ENCODE data around the gene USP33.
"Not testable (repeated sequence)": the region's sequence is repeated elsewhere in the genome, so short reads cannot be mapped to it uniquely, and the experiment has no call there.

USP33 gene

GRCh38 chr1:77678660-77679610 lies 80.7 kb downstream of the USP33 start:
- peaks cover 48% of the 10 kb centered on the region for H4K20me1 ChIP-seq (ENCODE audit: low read depth, low read length)

GRCh38 chr1:77674807-77675206 lies 84.8 kb downstream of the USP33 start:
- Histone ChIP-seq H4K20me1 (ENCODE audit: low read depth, low read length) (peaks cover 40% of the 10 kb centered on the region), H3F3A (ENCODE audit: insufficient read depth) (peaks cover 15% of the 10 kb centered on the region; the same call in 1 of the 2 replicates), H3K79me2 (ENCODE audit: insufficient read depth, low read length) (peaks cover 100% of the 10 kb centered on the region)
- not testable (repeated sequence) for H3K27me3 ChIP-seq (ENCODE audit: low read length); H2AFZ ChIP-seq (ENCODE audit: low read depth, low read length, severe bottlenecking); H3K9ac ChIP-seq (ENCODE audit: low read length); H3K9me3 ChIP-seq (ENCODE audit: insufficient read depth, low read length); H3K27ac ChIP-seq (ENCODE audit: low read depth, low read length); H3K4me3 ChIP-seq (ENCODE audit: insufficient read depth, low read length, poor library complexity, severe bottlenecking); H3K36me3 ChIP-seq (ENCODE audit: low read length); H3K4me2 ChIP-seq (ENCODE audit: low read depth, low read length, poor library complexity, severe bottlenecking); H3K9me2 ChIP-seq (replicated peaks; ENCODE audit: insufficient read depth, low read length)

More at GRCh38 chr1:77678660-77679610, 80.7 kb downstream of the USP33 start:
- H3K36me3 ChIP-seq (ENCODE audit: low read length): peaks cover 9% of the 10 kb centered on the region; the same call in 1 of the 2 replicates
- H3F3A ChIP-seq (ENCODE audit: insufficient read depth): peaks cover 24% of the 10 kb centered on the region
- H3K9ac ChIP-seq (ENCODE audit: low read length): no peak overlapping the region
- H3K27ac ChIP-seq (ENCODE audit: low read depth, low read length): no peak overlapping the region
- peak overlapping the region; percentile 97 for H3K4me2 ChIP-seq (ENCODE audit: low read depth, low read length, poor library complexity, severe bottlenecking)
- peaks cover 89% of the 10 kb centered on the region for H3K79me2 ChIP-seq (ENCODE audit: insufficient read depth, low read length)
- TF ChIP-seq CTCF (IDR thresholded peaks at IDR 0.05; ENCODE audit: insufficient read depth, low read length, poor library complexity, severe bottlenecking) (no peak), EZH2phosphoT487 (conservative IDR thresholded peaks at IDR 0.05; ENCODE audit: low read length) (no peak)
- H3K27me3 ChIP-seq (ENCODE audit: low read length): no peaks in the 10 kb centered on the region
- no peak overlapping the region for H2AFZ ChIP-seq (ENCODE audit: low read depth, low read length, severe bottlenecking)
- no peak overlapping the region for H3K4me3 ChIP-seq (ENCODE audit: insufficient read depth, low read length, poor library complexity, severe bottlenecking)
- H3K9me3 ChIP-seq (ENCODE audit: insufficient read depth, low read length): no peaks in the 10 kb centered on the region
- H3K9me2 ChIP-seq (replicated peaks; ENCODE audit: insufficient read depth, low read length): no peaks in the 10 kb centered on the region

- Histone ChIP-seq H3K4me2 (ENCODE audit: low read depth, low read length, poor library complexity, severe bottlenecking) (no peak overlapping the region), H3K9me3 (ENCODE audit: insufficient read depth, low read length) (no peaks in the 10 kb centered on the region), H3K9ac (ENCODE audit: low read length) (no peak overlapping the region), H3K27ac (ENCODE audit: low read depth, low read length) (no peak overlapping the region), H3F3A (ENCODE audit: insufficient read depth) (peaks cover 9% of the 10 kb centered on the region; the same call in 1 of the 2 replicates), H3K9me2 (replicated peaks; ENCODE audit: insufficient read depth, low read length) (no peaks in the 10 kb centered on the region), H3K36me3 (ENCODE audit: low read length) (peaks cover 4% of the 10 kb centered on the region; the same call in 1 of the 2 replicates), H4K20me1 (ENCODE audit: low read depth, low read length) (peaks cover 38% of the 10 kb centered on the region), H3K4me3 (ENCODE audit: insufficient read depth, low read length, poor library complexity, severe bottlenecking) (no peak overlapping the region), H2AFZ (ENCODE audit: low read depth, low read length, severe bottlenecking) (no peak overlapping the region), H3K79me2 (ENCODE audit: insufficient read depth, low read length) (peaks cover 100% of the 10 kb centered on the region), H3K27me3 (ENCODE audit: low read length) (no peaks in the 10 kb centered on the region)
- TF ChIP-seq EZH2phosphoT487 (conservative IDR thresholded peaks at IDR 0.05; ENCODE audit: low read length): no peak
- TF ChIP-seq CTCF (IDR thresholded peaks at IDR 0.05; ENCODE audit: insufficient read depth, low read length, poor library complexity, severe bottlenecking): no peak
Measured at GRCh38 chr1:77673716-77674355, 85.8 kb downstream of the USP33 start.
